GM12892 (cell line): ENCODE data around the gene PHF21A.

Source experiments
- DNase-seq: peaks from one replicate; pipeline ENCODE4 v3.0.0; 2011; ENCODE audit not compliant: insufficient read length
- FAIRE-seq: peaks from 2 replicates; lab custom pipeline; 2011; peaks lifted over from hg19 to GRCh38; lab: Jason Lieb, UNC
- POLR2A ChIP-seq: IDR thresholded peaks from 2 replicates; pipeline ENCODE4 v1.6.1; 2011; ENCODE audit warnings: low read depth, low read length, control low read depth
- POLR2AphosphoS5 ChIP-seq: IDR thresholded peaks from 2 replicates; pipeline ENCODE4 v1.6.1; 2011; ENCODE audit warnings: low read depth, low read length, control low read depth
- TAF1 ChIP-seq: IDR thresholded peaks from 2 replicates; pipeline ENCODE4 v1.6.1; 2011; ENCODE audit warnings: low read depth, mild to moderate bottlenecking, control low read depth, low read length, borderline replicate concordance

Gene PHF21A

GRCh38 chr11:45885274-45885920, 235.9 kb downstream of the PHF21A start, which contains the start of gene MAPK8IP1:
MAPK8IP1 (plus strand) TSS chr11:45885651; CDS start chr11:45885821, 170 bp downstream.
- peak; percentile 50 for FAIRE-seq
- DNase-seq, result peak; percentile 84
- TF ChIP-seq POLR2AphosphoS5 (no peak), TAF1 (no peak), POLR2A (no peak)

GRCh38 chr11:45884596-45885185, 236.6 kb downstream of the PHF21A start:
- DNase-seq, result no peak
- FAIRE-seq, result no peak
- TF ChIP-seq TAF1, result no peak
- no peak for TF ChIP-seq POLR2AphosphoS5
- TF ChIP-seq POLR2A, result no peak
